HG02973 (cell line): Measurements from ENCODE around the gene EDEM3.

Source experiments
- ATAC-seq: cut with Tn5 transposase; IDR thresholded peaks from one replicate; pipeline ENCODE4 v1.9.1; 2021; ENCODE audit warnings: moderate library complexity; ENCODE audit not compliant: unreplicated experiment

Gene EDEM3

DNA sequence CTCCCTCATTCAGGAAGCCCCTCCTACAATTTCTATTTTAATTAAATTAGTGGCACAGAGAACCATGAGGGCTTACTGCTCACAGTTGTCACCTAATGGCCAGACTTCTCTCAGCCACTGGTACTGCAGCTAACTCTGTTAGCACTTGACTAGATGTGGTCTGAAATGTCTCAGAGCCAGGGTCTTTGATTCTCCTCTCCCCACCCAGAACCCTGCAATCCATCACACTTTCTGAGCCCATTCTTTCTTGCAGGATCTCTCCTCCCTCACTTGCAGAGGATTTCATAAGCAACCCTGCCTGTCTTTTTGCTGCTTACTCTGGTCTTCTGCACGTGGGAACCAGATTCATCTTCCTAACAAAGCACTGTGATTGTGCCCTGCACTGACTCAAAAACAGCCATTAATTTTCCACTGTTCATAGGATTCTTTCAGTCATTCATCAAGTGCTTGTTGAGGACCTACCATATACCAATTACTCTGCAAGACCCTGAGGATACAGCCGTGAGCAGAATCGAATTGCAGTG lies 108.4 kb downstream of the EDEM3 start:
- ATAC-seq, result no peak

DNA sequence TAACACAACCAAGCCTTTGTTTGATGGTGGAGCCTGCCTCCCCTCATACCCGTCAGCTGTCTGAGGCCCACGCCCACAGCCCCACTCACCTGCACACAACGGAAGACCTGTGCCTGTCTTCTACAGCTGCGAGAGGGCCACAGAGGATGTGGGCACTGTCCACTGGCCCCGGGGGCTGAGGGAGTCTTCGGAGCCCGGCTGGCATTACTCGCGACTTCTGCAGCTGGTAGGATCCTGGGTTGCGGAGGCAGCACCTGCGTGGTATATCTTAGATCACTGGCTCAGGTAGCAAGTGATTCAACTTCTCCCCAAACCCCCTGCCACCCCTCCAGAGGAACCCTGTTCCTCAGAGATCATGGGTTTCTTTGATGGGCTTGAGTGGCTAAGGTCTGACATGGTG lies 109.9 kb downstream of the EDEM3 start:
- no peak for ATAC-seq

DNA sequence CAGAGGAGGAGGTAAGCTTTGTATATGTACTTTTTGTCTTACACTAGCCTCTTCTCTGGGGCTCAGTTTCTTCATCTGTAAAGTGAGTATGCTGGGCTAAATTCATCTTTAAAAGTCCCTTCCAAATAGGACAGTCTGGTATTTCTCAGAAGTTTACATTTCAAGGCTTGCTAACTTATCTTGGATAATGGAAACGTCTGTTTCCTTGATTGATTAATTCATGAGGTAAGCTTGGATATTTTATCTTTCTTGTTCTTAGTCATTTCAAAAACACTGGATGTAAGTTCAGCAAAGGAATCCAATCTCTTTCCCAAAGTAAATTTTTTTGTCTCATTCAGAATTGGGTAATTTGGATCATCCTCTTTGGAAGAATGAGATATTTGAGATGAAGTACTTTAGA lies 111.0 kb downstream of the EDEM3 start:
- no peak for ATAC-seq

DNA sequence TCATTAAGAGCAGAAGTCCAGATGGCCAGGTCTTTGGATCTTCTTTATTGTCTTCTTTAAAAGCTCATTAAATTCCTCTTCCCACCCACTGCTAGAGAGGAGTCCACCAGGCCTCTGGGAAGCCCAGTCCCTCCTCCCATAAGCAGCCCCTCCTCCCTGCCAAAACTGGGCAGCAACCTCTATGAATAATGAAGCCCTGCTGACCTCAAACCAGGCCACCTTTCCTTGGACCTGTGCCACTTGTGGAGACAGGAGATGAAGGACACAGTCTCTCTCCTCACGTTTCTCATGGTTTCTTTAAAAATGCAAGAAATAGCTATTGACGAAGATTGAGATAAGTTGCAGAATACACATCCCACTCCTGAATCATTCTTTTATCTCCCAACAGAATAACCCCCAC lies 112.8 kb downstream of the EDEM3 start:
- ATAC-seq, result no peak

DNA sequence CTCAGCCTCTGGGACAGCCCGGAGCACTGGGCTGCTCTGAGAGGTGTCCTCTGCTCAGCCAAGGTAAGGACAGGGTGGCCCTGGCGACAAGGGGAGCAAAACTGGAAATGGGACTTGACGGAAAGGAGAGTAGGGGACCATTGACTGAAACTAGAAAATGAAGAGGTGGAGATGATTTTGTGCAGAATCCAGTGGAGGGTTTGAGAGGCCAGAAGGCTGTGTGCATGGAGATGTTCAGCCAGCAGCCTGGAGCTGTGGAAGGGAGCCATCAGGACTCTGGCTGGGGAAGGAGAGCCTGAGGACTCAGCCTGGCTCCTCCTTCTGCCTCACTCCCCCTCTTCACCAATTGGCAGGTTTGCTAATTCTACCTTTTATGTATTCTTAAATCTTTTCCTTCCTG lies 114.2 kb downstream of the EDEM3 start:
- ATAC-seq, result no peak
